Activated naive CD4-positive, alpha-beta T cell treated with anti-CD3 and anti-CD28 coated beads, Interleukin-2, amount 50 U/mL, for 16 hours (primary cell): ENCODE data around the gene AXIN1.
"Not testable (repeated sequence)": the region's sequence is repeated elsewhere in the genome, so short reads cannot be mapped to it uniquely, and the experiment has no call there.

Source experiments
- DNase-seq: peaks from one replicate; pipeline ENCODE4 v3.0.0-alpha.2; 2020

Gene AXIN1

DNA sequence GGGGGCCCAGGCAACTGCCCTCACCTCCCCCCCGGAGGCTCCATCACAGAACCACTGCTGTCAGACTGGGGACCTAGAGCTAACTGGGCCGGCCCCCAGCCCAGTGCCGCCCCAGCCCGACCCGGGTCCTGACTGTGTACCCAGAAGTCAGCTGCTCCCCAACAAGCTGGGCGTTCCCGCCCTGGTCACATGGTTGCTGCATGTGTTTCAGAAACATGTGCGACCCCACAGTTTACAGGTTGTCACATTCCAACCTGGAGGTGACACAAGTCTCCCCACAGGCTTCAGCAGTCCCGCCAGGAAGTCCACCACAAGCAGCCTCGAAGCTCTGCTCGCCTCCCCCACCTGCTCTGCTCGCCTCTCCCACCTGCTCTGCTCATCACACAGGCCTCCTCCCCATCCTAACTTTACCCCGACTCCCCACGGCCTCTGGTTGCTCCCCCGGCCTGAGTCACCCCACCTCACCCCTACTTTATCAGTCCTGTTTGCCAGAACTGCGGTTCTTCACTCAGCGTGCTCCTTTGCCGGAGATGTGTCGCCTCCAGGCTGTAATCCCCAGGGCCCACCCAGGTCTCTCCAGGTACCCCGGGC, 16.8 kb upstream of the AXIN1 start:
- DNase-seq: no peak

DNA sequence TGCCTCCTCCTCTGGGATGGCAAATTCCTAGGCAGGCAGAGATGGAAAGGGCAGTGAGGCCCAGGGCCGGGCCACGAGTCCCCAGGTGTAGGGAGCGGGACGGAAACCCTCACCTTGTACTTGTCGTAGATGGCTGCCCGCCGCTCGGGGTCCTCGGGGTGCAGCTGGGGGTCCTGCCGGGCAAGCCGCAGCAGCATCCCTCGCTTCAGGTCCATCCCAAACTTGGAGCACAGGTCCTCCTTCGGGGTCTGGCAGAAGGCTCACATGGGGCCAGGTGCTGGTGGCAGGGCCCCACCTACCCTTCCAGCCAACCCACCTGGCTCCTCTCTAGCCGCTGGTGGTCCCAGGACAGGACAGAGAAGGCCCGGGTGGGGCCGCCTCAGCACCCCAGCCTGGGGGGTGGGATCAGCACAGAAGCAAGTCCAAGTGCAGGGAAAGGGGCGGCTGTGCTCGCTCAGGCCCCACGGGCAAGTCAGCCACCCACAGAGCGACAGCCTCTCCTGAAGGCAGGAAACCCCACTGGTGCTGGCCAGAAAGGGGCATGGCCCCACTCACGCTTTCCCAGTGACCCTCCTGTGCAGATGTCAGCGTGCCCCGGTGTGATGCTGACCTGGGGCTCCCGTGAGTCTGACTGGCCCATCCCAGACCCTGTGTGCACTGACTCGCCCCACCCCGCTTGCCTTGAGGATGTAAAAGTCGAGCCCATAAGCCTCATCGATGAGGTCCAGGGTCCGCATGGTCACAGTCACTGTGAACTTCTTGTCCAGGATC, 16.1 kb upstream of the AXIN1 start:
- DNase-seq: no peak

DNA sequence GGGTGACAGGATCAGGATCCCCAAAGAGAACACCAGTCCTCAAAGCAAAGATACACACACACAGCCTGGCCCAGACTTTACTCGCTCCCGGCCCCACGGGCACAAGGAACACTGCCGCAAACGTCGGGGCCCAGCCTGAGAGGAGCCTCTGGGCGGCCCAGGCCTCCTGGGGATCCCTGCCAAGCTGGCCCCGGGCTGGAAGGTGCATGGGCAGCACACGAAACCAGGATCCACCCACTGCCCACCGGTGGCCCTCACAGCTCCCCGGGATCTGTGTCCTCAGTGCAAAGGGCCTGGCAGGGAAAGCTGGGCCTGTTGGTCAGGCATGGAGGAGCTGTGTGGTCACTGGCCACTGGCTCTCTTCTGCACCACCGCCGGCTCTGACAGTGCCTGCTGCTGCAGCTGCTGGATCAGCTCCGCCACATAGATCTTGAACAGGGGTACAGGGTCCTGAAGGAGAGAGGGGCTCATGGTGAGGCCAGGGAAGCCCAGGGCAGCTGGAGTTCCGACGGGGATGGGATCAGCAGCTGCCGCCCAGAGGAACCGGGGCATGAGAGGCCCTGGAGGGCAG, 14.9 kb upstream of the AXIN1 start:
- no peak for DNase-seq

DNA sequence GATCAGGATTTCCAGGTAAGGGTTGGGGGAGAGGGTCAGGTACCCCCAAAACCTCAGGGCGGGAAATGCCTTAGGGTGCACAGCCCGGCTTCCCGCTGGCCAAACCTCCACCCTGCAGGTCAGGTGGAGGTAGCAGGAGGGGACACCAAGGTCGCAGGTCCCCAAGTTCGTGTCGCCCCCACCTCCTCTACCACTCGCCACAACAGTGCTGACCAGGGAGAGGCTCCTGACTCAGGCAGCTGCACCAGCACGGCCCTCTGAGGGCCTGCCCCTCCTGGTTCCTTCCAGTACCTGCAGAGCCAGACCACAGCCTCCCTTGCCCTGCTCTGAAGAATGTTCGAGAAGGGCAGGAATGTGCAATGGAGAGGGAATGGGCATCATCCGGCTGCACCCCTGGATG, 14.0 kb upstream of the AXIN1 start:
- no peak for DNase-seq

DNA sequence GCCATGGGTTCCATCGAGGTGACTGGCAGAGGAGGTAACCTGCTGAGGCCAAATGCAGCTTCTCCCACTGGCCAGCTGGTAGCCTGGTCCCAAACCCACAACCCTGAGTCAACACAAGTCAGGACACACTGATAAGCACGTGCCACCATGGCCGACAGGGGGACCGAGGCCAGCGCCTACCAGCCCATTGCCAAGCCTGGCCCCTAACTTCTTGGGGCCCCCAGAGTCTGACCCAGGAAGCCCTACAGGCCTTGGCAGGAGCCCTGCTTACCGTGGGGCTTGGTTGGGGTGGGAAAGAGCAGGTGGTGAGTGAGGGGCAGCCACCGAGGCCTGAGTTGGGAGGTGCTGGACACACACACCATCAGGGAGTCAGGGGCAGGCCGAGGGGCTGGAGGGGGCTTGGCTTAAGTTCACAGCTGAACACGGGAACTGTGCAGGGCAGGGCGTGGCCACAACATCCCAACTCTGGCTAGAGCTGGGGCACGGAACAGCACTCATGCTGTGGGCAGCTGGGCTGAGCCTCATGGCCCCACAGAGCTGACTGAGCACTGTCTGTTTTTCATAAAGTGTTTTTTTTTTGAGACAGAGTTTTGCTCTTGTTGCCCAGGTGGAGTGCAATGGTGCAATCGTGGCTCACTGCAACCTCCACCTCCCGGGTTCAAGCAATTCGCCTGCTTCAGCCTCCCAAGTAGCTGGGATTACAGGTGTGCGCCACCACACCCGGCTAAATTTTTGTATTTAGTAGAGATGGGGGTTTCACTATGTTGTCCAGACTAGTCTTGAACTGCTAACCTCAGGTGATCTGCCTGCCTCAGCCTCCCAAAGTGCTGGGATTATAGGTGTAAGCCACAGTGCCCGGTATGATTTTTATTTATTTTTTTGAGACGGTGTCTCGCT, 12.3 kb upstream of the AXIN1 start:
- no peak for DNase-seq

DNA sequence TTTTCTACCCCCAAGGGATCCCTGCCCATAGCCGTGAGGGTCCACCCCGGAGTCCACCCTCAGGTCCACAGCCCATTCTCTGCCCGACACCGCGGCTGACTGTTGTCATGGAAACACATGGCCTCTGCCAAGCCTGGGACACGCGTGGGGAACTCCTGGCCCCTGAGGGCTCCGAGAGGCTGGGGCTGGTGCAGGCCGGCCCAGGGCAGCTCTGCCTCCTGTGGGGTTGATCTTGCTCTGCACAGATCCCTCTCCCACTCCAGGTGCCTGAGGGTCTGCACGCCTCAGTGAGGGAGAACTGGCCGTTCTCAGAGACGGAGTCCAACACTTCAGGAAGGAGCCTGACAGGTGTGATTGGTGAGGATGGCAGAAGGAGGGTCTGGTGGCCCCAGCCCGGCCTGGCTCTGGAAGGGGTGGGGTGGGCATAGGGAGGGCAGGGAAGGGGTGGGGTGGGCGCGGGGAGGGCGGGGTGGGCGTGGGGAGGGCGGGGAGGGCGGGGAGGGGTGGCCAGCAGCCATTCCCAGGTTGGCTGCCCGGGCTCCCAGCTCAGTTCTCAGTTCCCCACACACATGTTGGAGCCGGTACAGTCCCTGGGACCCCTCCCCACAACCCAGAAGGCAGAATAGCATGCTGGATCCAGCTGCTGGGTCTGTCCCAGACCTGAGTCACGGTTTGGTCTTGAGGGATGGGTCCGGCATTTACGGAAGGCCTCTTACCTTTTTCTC, 11.4 kb upstream of the AXIN1 start:
- no peak for DNase-seq

DNA sequence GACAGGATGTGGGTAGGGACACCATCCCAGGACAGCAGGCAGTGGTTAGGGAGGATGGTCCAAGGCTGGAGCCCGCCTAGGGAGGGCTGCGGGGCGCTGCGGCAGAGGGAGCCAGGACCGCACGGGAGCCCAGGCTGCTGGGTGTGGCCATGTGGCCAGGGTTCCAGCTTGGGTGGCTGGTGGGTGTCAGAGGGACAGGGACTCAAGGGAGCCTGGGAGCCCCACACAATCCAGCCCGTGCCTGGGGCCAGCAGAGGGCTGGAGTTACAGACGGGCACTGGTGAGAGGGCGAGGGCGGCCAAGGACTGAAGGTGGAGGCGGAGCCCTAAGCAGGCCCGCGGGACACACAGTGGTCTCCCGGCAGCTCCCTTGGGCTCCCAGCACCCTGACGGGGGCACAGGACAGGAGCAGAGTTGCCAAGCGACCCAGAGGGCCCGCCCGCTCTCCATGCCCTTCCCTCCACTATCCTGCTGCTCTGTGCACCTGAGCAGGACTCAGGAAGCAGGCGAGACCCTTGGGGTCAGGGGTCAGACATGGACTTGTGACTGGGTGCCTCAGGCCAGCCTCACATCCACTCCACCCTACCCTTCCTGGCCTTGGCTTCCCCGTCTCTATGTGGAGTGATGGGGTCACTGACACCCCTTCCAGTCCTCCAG, 10.7 kb upstream of the AXIN1 start:
- DNase-seq: no peak

DNA sequence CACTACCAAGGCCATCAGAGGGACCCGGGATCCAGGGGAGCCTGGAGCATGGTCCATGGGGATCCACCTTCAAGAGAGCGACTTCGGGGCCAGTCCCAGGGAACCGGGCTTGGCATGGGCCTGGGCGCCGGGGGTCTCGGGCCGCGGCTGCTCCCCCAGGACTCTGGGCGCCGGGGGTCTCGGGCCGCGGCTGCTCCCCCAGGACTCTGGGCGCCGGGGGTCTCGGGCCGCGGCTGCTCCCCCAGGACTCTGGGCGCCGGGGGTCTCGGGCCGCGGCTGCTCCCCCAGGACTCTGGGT, 10.1 kb upstream of the AXIN1 start:
- not testable (repeated sequence) for DNase-seq

DNA sequence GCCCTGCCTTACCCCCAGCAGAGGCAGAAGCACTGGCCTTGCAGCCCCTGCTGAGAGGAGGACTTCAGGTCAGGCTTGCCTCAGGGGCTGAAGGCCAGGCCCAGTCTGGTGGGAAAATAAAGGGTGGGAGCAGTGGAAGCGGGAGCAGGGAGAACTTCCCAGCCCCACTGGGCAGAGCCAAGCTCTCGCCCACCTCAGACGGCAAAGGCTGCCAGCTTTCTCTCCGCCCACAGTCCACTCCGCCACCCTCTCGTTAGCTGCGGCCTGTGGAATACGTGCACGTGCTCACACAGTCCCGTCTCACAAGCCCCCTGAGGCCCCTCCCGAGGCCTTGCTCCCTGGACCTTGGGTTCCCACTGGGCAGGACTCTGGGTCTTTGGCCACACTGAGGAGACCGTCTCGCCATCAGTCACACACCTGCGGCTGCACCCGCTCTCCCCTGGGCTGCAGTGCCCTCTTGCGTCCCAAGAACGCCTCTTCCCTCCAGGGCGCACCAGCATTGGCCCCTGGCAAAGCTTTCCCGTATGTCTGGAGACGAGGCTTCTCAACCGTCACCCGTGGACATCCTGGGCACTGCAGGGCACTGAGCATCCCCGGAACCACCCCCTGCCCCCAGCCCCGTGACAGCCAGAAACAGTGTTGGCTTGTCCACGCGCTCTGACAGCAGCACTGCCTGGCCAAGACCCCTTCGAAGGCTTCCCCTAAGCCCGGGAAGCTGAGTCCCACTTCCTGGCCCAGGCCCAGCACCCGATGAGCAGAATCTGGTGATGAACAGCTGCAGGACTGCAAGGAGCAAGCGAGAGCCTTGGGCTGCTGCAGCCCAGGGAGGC, 9.6 kb upstream of the AXIN1 start:
- DNase-seq: peak; percentile 74

DNA sequence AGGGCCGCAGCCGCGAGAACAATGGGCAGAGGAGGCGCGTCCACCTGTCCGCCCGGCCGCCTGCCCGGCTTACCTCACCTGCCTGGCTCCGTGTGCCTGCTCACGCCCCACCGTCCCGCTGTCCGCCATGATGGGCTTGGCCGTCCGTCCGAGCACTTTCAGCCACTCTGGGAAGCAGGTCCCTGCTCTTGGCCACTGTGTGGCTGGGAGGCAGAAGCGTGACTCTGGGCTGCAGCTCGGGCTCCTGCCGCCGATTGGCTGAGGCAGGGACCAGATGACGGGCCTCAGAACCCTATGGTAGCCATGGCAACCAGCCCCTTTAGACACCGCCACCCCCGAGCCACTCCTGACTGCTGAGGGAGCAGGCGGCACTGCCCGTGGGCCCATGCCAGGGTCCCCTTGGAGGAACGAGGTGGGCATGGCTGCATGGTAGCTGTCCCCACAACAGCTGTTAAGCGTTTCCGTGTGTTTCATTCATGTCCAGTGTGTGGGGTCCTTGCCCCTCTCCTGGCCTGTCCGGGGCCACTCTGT, 8.9 kb upstream of the AXIN1 start:
- no peak for DNase-seq

DNA sequence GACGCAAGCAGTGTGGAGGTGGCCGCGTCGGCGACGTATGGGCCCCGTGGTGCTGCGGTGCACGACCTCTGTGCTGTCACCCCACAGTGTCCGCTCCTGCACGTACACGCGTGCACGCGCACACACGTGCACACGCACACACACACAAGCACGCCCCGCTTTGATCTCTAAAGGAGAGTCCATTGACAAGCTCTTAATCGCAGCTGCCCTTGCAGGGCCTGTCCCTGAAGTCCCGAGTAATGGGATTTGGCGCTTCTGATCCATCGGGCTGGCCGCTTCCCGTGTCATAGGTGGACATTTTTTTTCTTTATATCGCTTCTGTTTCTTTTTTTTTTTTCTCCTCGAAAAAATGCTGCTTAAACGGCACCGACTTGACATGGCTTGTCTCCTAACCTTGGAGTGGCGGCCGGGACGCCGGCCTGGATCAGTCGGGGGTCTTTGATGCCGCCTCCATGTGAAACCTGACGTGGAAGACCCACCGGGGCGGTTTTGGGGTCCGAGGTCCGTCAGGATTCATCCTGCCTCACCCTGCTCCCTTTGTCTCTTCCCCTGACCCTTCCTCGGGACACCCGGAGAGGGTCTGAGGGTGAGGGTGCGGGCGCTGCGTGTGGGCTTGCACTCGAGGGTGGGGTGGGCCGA, 8.3 kb upstream of the AXIN1 start:
- DNase-seq: no peak

DNA sequence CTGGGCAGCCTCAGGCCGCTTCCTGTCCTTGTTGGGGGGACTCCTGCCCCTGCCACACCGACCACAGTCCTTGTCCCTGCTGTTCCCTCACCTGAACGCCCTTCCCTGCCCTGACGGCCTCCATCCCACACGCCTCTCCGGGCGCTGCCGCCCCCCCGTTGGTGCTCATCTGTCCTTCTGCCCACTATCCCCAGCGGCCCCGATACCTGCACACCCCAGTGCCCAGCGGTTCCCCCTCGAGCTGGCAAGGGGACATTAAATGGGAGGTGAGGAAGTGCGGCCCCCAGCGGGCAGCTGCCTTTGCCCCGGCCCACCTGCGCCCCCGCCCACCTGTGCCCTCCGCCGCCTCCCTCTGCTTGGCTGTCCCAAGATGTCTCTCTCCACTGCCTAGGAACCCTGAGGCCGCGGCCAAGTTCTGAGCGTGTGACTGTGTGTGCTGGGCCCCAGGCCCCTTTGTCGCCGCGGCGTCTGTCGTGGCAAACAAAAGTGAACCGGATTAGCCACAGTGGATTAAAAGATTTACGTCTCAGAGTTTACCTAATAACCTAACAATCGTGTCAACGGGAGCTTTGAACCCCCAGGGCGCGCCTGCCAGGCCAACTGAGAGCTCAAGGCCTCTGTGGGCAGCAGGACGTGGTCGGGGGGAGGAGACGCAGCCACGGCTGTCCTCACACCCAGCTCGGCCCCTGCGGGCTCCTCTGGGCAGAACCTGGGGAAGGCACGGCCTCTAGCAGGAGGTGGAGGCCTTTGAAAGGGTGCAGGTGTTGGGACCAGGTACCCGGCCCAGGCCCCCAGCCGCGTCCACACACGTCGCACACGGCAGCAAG, 7.6 kb upstream of the AXIN1 start:
- no peak for DNase-seq

DNA sequence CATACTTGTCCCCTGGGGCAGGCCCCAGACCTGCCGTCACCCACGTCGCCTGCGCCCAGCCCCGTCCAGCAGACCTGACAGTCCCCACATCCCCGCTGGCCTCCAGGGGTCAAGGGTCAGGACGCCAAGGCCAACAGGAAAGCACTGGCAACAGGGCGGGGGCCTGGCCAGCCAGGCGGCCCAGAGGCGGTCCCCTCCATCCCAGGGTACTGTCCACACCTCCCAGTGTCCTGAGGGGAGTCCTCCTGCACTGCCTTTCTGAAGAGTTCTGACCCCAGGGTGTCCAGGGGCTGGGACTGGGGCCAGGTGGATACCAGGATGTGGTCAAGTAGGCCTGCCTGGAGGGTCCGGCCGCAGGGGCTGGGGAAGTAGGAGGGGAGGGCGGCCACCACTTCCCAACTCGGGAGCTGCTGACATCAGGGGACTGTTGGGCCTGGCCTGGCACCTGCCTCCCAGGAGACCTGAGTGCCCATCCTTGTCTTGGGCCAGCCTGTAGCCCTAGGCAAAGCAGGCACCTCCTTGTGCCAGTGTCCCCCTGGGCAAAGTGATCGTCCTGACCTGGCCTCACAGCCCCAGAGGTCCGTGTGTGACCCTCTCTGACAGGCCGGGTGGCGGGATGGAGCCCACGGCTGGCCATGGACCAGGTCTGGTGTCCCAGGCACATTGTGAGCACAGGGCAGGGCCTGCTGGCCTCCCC, 6.7 kb upstream of the AXIN1 start:
- no peak for DNase-seq

DNA sequence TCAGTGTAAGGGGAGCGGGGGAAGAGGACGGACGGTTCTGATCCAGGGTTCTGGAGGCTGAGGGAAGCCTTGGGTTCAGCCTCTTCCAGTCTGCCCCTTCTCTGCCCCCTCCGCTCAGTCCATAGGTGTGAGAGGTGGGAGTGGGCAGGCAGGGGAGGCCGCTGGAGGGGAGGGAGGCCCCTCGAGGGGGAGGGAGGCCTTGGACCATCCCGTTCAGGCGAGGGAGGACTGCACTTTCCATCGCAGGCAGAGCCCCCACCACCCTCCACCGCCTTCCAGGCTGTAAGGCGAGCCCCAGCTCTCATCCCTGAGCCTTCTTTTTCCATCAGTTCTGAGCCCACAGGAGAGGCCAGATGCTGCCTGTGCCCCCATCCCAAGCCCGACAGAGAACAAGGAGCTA, 4.2 kb upstream of the AXIN1 start:
- no peak for DNase-seq

DNA sequence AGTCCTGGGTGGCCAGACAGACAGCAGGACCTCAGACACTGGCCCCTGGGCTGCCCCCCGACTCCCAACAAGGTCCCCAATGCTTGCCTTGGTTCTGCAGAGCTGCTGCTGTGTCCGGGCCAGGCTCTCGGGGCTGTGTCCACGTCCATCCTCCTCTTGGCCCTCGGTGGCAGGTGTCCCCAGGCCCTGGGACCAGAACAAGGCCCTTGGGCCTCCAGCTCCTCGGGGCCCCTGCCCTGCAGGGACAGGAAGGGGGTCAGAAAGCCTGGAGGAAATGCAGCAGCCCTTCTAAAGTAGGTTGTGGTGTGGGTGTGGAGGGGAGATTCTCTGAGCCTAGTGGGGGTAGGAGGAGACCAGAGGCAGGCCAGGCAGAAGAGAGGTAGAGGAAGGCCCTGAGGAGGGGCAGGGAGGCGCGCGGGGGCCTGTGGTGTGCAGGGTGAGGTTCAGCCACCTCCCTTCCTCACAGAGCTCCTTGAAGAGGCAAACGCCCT, 2.5 kb upstream of the AXIN1 start:
- no peak for DNase-seq

DNA sequence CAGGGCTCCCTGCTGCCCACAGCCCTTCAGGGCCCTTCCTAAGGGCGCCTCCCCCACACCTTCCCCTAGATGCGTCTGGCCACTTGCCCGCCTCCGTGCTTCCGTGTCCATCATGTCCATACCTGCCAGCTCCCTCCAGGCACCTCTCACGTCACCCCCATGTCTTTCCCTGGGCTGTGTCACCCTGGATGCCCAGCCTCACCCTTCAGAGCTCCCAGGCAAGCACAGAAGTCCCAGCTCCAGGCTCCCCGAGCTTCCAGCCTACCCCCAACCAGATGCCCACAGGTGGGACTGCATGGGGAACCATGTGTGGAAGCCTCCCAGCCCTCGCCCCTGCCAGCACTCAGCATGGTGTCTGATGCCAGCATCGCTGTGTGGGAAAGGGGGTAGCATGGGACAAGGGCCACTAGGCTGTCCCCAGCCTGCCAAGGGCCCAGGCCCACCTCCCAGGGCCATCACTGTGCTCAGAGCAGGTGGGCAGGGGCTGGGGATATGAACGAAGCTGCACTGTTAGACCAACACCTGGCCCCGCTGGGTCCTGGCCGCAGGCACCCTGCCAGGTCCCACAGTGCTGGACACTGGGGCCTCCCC, 1.9 kb upstream of the AXIN1 start:
- DNase-seq: no peak

DNA sequence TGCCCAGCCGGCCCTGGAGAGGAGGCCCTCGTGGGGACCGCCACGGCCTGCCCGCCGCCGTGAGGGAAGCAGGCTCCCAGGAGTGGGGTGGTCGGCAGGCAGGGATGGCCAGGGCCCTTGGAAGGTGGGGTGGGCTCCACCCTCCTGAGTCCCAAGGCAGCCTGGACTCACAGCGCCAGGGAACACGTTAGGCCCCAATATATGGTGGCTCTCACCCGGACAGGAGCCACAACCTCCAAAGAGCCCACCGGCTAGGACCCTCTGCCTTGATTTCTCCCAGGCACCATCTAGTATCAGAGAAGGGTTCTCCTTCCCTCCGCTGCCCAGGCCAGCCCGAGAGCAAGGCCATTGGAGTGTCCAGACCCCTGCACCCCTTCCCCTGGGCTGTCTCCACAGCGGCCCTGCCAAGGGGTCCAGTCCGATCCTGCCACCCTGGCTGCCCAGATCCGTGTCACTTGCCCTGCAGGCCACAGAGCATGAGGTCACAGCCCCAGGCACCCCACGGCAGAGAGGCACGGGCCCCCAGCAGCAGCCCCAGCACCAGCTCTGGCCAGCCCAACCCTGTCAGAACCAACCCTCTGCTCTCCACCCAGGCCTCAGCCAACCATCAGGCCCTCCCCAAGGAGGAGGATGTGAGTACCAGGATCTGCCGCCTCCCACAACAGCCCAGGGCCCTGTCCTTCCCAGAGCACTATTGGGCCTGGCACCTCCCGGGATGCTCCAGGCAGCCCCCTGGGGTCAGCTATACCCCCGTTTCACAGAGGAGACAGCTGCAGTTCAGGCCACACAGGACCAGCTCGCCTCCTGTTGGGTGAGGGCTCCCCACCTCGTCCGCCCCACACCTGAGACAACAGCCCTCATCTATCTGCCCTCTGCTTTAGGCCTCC, 1.1 kb upstream of the AXIN1 start:
- no peak for DNase-seq
